Dedifferentiated amniotic fluid mesenchymal stem cell (primary cell): ENCODE data around the gene FIGLA.

ENCODE experiments used
- DNase-seq: peaks from one replicate; pipeline ENCODE4 v3.0.0-alpha.2; 2016; ENCODE audit errors: extremely low spot score

FIGLA gene, protein sequence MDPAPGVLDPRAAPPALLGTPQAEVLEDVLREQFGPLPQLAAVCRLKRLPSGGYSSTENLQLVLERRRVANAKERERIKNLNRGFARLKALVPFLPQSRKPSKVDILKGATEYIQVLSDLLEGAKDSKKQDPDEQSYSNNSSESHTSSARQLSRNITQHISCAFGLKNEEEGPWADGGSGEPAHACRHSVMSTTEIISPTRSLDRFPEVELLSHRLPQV

DNA sequence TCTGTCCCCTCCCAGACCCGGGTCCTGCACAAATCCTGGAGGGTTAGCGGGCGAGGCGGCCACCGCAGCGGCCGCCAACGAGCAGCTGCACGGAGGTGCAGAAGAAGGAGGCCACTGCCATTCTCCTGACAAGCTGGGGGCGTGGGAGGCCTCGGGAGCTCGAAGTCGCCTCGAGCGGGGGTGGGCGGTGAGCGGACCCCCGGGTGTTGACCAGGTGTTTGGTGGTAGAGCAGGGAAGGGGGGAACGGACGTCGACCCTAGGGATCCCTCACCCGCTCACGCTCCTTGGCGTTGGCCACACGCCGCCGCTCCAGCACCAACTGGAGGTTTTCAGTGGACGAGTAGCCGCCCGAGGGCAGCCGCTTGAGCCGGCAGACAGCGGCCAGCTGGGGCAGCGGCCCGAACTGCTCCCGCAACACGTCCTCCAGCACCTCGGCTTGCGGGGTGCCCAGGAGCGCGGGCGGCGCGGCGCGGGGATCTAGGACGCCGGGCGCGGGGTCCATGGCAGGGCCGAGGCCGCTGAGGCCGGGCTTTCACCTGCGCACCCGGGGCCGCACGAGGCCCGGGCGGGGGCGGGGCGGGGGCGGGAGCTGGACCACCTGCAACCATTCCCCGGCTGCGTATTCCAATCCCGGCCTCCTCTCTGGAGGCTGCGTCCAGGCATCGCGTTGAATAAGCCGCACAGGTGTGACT lies at the start of gene FIGLA:
TSS of gene FIGLA (minus strand) at position 508 of the 693 bp plus-strand sequence. CDS start at position 503, 5 bp downstream.
- DNase-seq = no peak

DNA sequence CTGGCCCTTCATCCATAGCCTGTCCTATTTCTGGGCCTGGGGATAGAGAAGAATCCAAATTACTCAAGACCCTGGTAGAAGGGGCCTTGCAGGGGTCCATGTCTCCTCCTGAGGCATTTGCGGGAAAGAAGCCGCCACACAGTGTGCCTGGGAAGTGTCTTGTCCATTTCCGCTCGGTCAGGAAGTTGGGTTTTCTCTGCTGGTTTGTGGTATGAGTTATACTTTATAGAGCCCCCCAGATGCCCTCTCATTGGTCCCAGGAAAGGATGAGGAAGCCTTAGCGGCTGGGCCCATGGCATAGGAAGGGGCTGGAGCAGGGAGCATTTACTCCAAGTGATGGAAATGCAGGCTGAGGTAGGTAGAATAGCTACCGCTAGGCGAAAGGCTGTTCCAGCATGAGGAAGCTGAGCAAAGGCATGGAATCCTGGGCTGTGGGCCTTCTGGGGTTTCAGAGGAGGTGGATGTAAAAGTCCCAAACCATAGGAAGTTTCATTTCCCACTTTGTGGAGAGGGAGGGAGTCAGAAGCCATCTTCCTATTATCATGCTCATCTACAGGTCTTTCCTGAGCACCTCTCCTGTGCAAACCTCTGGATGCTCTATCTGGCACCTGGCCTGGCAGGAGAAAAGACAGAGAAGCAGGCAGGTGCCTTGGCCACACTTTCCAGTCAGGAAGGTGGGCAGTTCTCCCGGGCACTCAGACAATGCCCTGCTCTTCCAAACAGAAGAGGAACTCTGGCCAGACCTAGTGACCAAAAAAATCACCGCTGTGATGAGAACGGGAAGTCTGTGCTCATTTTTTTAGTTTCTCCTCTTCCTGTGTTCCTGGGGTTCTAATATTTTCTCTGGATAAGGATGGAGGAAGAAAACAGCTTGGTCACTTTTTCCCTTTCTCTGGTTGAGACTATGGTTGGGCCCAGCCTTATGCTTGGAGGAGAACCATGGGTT lies 47.8 kb upstream of the FIGLA start:
- DNase-seq = no peak

DNA sequence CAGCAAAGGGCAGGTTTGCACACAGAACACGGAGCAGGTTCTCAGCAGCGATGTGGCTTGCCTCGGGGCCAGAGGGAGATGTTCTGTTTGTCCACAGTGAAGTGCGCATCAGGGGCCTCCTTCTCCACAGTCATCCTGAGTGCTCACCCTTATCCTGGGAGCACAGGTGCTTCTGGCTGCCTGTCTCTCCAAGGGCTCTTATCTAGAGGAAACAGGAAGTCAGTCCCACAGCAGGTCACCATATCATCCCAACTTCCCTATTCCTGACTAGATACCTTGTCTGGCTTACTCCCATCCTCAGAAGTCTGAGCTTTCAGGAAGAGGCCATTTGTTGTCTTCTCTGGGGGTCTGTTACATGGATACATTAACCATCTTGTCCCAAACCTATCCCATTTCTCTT lies 45.2 kb upstream of the FIGLA start, which contains the start of gene CD207:
TSS of gene CD207 (minus strand) at position 174 of the 400 bp plus-strand sequence. CDS start at position 134, 40 bp downstream.
- DNase-seq = no peak

DNA sequence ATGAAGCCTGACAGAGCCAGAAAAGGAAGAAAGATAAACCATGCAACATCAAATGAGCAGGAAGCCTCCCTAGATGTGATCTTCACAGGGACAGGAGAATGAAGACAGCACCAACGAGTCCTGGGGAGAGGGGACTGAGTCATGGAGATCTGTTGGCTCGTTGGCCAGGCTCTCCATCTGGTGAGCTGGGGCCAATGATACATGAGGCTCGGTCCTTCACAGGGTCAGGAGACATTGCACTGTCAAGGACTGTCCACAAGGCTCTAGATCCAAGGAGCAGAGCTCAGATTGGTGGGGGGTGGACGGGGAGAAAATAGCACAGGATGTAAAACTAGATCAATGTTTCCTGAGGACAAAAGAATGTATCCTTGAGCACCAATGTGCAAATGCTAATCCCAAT lies 44.4 kb upstream of the FIGLA start:
- DNase-seq = no peak

DNA sequence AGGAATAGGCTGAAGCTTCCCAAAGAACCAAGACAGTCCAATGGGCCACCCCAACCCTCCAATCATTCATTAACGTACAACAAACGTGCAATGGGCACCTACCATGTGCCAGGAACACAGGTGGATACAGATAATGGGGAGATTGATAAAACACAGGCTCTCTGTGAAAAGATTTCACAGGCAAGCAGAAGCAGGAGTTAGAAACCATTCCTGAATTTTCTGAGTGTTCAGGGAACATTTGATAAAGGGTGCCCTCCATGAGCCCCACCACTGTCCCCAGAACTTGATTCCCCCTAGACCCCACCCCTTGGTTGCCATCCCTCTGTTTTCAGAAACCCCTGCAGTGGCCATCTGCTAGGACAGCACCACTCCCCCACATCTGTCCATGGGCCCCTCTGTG lies 43.7 kb upstream of the FIGLA start:
- no peak for DNase-seq

DNA sequence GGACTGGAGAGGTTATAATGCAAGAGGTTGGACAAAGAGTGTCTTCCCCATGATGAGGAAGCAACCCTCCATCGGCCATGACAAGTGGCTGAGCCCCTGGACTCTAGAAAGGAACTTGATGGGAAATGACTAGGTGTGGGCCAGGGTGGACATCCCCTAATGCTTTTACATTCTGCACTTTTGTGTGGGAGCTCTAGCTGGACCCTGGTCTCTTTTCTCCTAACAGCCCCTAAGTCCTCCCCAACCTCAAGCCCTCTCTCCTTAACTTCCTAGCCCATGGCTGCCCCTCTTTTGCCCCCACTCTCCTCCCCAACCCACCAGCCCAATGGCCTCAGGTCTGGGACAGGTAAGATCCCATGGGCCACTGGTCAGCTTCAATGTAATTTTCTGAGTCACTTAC lies 42.8 kb upstream of the FIGLA start:
- DNase-seq = no peak

DNA sequence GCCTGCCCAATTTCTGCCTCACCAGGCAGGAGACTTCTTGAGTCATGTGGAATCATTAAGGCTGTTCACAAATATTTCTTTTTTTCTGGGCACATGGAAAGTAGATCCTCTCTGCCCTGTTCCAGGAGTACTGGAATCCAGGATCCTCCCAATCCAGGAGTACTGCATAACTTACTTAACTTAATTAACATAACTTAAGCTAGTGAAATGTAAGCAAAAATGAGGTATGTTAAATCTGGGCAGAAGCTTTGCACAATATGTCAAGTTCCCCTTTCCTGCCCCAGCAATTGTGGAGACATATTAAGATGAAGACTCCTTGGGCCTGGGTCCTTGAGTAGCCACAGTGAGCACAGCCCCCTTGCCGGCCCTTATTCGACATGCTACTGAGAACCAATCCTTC lies 41.9 kb upstream of the FIGLA start:
- no peak for DNase-seq

DNA sequence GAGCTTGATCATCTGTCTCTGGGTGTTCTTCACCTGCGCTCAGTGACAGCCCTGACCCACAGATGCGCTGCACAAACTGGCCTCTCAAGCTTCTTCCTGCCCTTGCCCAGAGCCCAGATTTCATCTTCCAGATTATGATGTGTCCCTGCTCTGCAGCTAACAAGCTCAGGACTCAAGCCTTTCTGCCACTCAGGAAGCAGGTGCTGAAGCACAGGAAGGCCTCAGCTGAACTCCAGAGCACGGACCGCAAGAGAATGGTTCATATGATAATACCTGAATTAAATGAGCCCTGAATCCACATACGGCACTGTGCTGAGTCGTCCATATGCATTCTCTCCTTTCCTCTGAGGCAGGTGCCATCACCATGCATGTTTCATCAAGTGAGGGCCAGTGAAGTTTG lies 41.4 kb upstream of the FIGLA start:
- no peak for DNase-seq

DNA sequence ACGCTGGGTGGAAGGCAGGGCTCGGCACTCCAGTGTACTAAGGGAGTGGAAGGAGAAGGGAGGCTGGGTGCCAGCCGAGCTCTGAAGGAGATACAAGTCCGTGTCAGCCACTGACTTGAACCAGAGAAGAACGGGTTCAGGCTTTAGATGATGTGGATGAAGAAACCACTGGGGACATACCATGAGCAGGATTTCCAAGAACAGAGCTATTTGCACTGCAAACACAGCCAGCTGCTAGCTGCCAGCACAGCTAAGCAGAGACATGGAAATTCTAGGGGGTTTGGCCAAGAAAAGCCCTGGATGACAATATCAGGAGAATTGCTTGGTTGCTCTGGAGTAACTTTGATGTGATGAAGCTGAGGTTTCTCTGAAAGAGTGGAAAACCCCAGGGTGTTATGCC lies 39.9 kb upstream of the FIGLA start:
- DNase-seq = no peak

DNA sequence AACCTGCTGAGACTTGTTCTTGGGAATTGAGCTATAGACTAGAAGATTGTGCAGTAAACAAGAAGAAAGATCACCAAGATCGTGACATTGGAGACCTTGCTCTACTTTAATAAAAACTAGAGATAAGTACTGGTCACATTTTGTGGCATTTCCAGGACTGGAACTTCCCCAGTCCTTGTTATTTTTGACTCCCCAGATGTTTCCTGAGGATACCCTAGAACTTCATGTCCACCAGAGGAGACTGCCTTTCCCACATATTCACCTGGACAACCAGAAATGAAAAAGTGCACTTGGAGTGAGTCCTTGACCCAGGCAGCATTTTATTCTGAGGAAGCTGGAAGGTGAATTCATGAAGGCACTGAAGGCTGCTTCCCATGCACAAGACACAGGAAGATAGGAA lies 39.5 kb upstream of the FIGLA start:
- DNase-seq = no peak

DNA sequence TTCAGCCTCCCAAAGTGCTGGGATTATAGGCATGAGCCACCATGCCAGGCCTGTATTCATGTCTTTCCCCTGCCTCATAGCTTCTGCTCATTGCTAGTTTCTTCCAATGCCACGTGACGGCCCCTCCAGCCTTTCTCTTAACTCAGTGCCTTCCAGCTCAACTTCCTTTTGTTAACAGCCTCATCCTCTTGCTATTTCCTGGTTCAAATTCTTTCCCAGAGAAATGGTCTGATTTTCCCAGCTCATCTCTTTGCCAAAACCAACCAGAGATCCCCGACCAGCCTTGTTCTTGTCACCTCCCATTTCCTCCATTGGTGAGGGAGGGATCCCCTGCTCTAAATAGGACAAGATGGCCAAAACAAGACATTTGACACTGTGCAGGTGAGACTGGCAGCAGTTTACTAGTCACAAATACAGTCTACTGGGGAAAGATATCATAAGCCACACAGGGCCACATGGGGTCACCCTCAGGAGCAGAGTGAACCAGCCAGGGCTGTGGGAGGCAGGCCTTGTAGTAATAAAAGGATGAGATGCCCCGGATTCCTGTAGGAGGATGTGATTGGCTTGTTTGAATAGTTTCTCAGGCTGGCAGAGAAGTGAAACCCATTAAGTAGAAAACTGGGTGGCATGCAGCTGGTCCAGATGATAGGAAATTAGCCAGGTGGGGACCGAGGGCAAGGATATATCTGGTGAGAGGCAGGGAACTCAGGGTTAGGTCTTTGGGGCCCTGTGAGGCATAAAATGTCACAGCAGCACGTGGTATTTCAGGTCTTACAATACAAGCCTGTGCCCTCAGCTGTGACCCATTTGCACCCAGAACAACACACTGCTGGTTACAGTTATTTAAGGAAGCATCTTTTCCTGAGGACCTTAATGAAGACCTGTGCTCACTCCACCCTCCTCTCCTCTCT lies 38.7 kb upstream of the FIGLA start:
- DNase-seq = no peak

DNA sequence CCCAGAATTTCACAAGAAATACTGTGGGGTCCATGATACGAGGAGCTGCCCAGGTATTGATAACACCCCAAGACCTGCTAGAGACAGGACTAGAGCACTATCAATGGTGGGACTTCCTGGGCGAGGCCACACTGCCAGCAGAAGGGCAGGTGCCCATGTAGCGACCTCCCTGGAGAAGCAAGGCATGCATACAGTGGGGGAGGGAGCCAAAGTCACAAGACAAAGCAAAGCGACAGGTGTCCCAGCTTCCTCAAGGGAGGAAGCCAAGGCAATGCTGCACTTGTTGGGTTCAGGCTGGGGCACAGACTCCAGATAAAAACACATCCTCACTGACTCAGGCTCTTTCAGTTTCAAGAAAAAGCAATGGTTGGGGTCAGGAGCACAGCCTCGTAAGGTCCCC lies 37.7 kb upstream of the FIGLA start:
- DNase-seq = no peak

DNA sequence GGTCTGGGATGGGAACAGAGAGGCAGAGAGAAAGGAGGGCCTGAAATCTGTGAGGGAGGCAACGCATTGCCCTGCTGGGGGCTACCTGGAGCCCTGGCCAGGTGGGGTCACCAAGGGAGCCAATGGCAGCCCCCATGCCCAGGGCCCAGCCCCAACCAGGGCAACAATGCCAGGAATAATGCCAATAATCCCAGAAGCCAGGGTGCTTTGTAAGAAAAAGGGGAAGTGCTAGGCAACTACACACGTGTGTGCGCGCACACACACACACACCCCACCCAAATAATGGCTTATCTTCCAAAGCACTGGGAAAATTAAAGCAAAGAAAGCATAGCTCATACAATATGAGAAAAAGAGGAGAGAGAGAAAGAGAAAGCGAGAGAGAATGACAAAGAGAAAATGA lies 36.9 kb upstream of the FIGLA start:
- DNase-seq = no peak

DNA sequence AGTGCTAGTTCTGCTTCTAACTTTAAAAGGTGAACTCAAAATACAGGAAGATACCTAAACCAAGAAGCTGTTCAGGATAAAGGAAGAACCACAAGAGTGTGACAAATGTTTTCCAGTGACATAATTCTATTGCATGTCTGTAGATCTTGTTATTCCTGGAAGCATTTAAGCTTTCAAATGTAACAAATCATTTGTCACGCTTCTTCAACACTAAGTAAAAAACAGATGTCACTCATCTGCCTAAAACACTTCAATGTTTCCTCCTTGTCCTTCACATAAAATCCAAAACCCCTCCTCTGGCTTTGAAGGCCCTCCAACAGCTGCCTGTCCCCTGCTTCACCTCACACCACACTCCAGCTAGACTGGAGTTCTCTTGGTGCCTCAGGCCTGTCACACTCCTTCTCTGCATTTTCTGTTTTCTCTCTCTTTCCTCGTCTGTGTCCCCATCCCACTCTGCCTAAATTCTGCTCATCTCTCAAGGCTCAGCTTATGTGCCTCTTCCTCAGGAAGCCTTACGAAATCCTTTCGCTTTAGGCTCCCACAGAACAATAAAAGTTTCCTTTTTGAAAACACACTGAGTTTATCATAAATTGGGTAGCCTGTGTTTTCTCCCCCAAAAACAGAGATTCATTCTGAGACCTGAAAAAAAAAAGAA lies 36.4 kb upstream of the FIGLA start:
- no peak for DNase-seq

DNA sequence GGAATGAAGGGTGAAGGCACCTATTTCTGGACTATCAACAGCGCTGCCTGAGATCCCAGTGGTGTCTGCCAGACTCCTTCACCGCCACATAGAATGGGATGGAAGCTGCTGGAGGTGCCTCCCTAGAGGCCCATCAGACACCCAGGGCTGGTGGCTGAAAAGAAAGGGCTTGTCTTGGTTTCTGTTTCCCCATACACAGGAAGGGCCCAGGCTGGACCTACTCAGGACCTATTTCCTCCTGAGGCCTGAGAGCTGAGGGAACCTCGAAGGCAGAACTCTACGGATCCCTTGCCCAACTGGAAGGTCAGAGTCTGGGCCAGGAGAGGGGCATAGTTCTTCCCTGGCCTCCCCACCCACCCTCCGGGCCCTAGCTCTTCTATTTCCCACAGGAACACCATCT lies 32.8 kb upstream of the FIGLA start:
- DNase-seq = no peak

DNA sequence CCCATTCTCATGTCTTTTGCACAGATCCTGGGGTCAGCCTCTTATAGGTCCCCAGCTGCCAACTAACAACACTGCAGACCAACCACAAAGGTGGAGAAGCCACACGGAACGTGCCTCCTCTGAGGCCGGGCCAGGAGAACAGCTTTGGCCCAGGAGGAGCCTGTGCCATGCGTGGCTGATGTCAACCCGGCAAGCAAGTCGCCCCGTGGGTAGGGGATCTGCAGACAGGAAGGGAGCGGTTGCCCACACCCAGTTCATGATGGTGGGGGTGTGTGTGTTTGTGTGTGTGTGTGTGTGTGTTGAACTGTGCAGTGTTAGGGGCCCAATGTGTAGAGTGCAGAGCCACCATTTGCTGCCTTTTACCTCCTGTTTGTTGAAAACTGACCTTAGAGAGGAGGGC lies 32.4 kb upstream of the FIGLA start:
- DNase-seq = no peak

DNA sequence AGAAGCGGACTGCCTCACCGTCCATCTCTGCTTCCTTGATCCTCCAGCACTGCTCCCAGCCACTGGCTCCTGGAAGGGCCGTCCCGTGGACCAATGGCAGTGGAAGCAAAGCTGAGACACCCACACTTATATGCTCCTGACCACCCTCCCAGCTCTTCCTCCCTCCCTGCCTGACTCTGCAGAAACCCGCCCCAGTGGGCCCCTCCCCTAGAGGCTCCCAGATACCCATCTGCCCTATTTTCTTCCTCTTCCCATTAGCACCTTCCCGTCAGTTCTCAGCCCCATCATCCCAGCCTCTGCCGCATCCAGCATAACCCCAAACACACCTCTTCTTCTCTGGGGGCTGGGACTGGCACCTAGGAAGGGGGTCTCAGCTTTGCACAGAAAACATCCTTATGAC lies 30.1 kb upstream of the FIGLA start, which contains the start of gene CLEC4F:
TSS of gene CLEC4F (minus strand) at position 101 of the 400 bp plus-strand sequence. CDS start at position 25, 76 bp downstream.
- no peak for DNase-seq

DNA sequence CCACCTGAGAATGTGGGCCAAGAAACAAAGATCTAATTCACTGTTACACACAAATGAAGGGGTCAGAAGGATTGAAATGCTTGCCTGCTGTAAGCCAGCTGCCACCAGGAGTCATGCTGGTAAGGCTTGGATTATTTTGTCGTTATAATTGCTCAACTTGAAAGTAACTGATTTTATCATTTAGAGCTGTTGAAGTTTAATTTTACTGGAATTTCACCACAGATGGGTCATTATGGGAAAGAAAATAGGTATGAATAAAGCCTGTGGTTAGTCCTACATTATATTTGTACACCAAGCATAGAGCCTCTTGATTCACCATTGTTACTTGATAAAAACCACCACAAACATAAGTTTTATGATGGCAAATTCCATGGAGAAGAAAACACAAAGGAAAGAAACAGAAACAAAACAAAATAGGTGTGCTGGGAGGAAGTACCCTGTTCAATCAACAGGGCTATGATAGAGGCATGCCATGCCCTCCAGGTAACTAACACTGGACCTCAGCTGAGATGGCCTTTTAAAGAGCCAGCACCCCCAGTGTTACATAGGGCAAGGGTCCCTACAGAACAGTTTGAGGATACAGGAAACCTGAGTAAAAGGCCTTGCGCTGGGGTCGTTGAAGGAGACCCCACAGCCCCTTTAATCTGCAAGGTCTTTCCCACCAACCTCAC lies 27.0 kb upstream of the FIGLA start:
- DNase-seq = no peak

DNA sequence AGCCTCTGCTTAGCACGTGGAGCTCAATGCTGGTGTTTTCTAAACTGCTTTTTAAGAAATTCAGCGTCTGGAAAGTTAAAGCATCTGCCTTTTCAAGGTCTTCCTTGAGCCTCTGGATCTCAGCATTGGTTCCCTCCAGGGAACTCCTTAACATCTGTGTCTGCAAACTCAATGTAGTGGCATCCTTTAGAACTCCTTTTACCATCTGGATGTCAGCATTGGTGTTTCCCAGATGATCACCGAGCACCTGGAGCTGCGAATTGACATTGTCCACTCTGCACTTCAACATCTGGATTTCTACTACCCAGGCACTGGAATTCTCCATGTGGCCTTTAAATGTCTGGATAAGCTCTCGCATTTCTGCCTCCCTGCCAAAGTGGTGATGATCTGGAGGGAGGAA lies 26.3 kb upstream of the FIGLA start:
- DNase-seq = no peak
